H1 (cell line): ENCODE data around the gene TMEM107. TPM values are rescaled to one million over a fixed set of nuclear protein-coding genes. Genes with fewer than 3 reads are reported as not detected.

Experiments
- ASH2L ChIP-seq: fragments of 200-600, 300-600 bp; sonication (generic); IDR thresholded peaks from one replicate; pipeline ENCODE4 v1.7.1; 2017; ENCODE audit warnings: low read length
- BRCA1 ChIP-seq: IDR thresholded peaks from 2 replicates; pipeline ENCODE4 v1.6.1; 2012; ENCODE audit warnings: low read depth, low read length, improper control_type of control experiment
- CBX5 ChIP-seq: fragments of 300-800, 300-1000 bp; sonication (generic); IDR thresholded peaks from 2 replicates; pipeline ENCODE4 v1.7.1; 2016; ENCODE audit warnings: antibody characterized with exemption, low read length, low read depth
- CEBPB ChIP-seq: IDR thresholded peaks from 2 replicates; pipeline ENCODE4 v1.6.1; 2012; ENCODE audit warnings: low read depth, low read length
- EGR1 ChIP-seq: IDR thresholded peaks from 2 replicates; pipeline ENCODE4 v1.6.1; 2011; ENCODE audit warnings: low read depth, low read length, borderline replicate concordance
- EP300 ChIP-seq, 2 experiments: IDR thresholded peaks; 1 replicate in 1 of 2; 2 replicates in 1 of 2; pipeline ENCODE4 v1.6.1; 2011 to 2012; ENCODE audit warnings: low read depth in 2 of 2, low read length in 2 of 2, mild to moderate bottlenecking in 2 of 2, borderline replicate concordance in 1 of 2, inconsistent platforms in 1 of 2, moderate library complexity in 1 of 2
- EZH2 ChIP-seq: fragments of 200-600 bp; sonication (generic); IDR thresholded peaks from 2 replicates; pipeline ENCODE4 v1.7.1; 2012; ENCODE audit warnings: low read depth, mild to moderate bottlenecking, moderate library complexity, low read length, inconsistent platforms; ENCODE audit not compliant: severe bottlenecking
- MAFK ChIP-seq: IDR thresholded peaks from 2 replicates; pipeline ENCODE4 v1.6.1; 2012; ENCODE audit warnings: low read depth, mild to moderate bottlenecking, improper control_type of control experiment, low read length
- NRF1 ChIP-seq: IDR thresholded peaks from 2 replicates; pipeline ENCODE4 v1.6.1; 2011; ENCODE audit warnings: mild to moderate bottlenecking, low read depth, low read length, improper control_type of control experiment
- PHF8 ChIP-seq: fragments of 200-600 bp; sonication (generic); conservative IDR thresholded peaks from 2 replicates; pipeline ENCODE4 v1.7.1; 2012; ENCODE audit warnings: low read depth, mild to moderate bottlenecking, inconsistent platforms, low read length, moderate library complexity
- POLR2A ChIP-seq, 2 experiments: IDR thresholded peaks; 1 replicate in 1 of 2; 2 replicates in 1 of 2; pipeline ENCODE4 v1.6.1; 2011; ENCODE audit warnings: low read depth in 2 of 2, low read length in 2 of 2, mild to moderate bottlenecking in 2 of 2; ENCODE audit errors: control extremely low read depth in 1 of 2
- RBBP5 ChIP-seq: IDR thresholded peaks from 2 replicates; pipeline ENCODE4 v1.7.1; 2012; ENCODE audit warnings: low read depth, mild to moderate bottlenecking, inconsistent platforms, low read length, moderate library complexity, borderline replicate concordance
- SAP30 ChIP-seq: fragments of 300-600 bp; sonication (generic); IDR thresholded peaks from 2 replicates; pipeline ENCODE4 v1.7.1; 2012; ENCODE audit warnings: low read length, moderate library complexity, mild to moderate bottlenecking, inconsistent platforms; ENCODE audit not compliant: insufficient read depth, insufficient replicate concordance
- SIN3A ChIP-seq, 2 experiments: IDR thresholded peaks in 1 of 2; conservative IDR thresholded peaks in 1 of 2; 2 replicates each; pipeline ENCODE4 v1.6.1; 2011 to 2012; ENCODE audit warnings: low read length in 2 of 2, improper control_type of control experiment in 1 of 2, low read depth in 1 of 2, mild to moderate bottlenecking in 1 of 2
- SP1 ChIP-seq: IDR thresholded peaks from 2 replicates; pipeline ENCODE4 v1.6.1; 2011; ENCODE audit warnings: low read depth, low read length
- SP4 ChIP-seq: IDR thresholded peaks from 2 replicates; pipeline ENCODE4 v1.6.1; 2012; ENCODE audit warnings: low read length, inconsistent platforms
- TCF12 ChIP-seq: IDR thresholded peaks from 2 replicates; pipeline ENCODE4 v1.6.1; 2011; ENCODE audit warnings: low read depth, mild to moderate bottlenecking, low read length
- YY1 ChIP-seq: IDR thresholded peaks from 2 replicates; pipeline ENCODE4 v1.6.1; 2011; ENCODE audit warnings: low read depth, mild to moderate bottlenecking, low read length
- polyA plus RNA-seq, 7 experiments: library from polyadenylated mRNA; depleted of rRNA in 3 of 7; stranded (reverse) in 5 of 7; unstranded in 2 of 7; fragments of >200 nt in 5 of 7; fragments of 200-250 nt in 2 of 7; gene quantifications; 1 replicate in 5 of 7; 2 replicates in 1 of 7; 4 replicates in 1 of 7; pipeline versions ENCODE4 v1.2.1 to v1.2.3, GENCODE V29; 2011 to 2013; ENCODE audit warnings: missing spikeins in 2 of 7, mixed read lengths in 2 of 7
- total RNA-seq: library from RNA; stranded (reverse); fragmentation: NEBNext Ultra II Directional; extraction: Animal tissue kit (Norgen Biotek cat#: 25700); gene quantifications from 2 replicates; pipeline ENCODE4 v1.2.1, GENCODE V29; 2021
- TF ChIP-seq, protein P1 (sequence below), 3 experiments: IDR thresholded peaks; 1 replicate in 2 of 3; 2 replicates in 1 of 3; pipeline versions ENCODE4 v1.5.1 to v1.6.1; 2011; ENCODE audit warnings: low read length in 3 of 3, mild to moderate bottlenecking in 3 of 3, inconsistent platforms in 2 of 3, low read depth in 1 of 3, moderate library complexity in 1 of 3; ENCODE audit not compliant: insufficient read depth in 1 of 3; ENCODE audit errors: control extremely low read depth in 1 of 3
- TF ChIP-seq, protein P2 (sequence below): IDR thresholded peaks from 2 replicates; pipeline ENCODE4 v1.6.1; 2012; ENCODE audit warnings: inconsistent platforms

The TMEM107 gene
- total and polyA plus RNA-seq, 2 of the 8 experiments (the other 6 are each of a cell fraction or from before 2014, with no cell fraction given) = 17.3 to 21.5 TPM

DNA sequence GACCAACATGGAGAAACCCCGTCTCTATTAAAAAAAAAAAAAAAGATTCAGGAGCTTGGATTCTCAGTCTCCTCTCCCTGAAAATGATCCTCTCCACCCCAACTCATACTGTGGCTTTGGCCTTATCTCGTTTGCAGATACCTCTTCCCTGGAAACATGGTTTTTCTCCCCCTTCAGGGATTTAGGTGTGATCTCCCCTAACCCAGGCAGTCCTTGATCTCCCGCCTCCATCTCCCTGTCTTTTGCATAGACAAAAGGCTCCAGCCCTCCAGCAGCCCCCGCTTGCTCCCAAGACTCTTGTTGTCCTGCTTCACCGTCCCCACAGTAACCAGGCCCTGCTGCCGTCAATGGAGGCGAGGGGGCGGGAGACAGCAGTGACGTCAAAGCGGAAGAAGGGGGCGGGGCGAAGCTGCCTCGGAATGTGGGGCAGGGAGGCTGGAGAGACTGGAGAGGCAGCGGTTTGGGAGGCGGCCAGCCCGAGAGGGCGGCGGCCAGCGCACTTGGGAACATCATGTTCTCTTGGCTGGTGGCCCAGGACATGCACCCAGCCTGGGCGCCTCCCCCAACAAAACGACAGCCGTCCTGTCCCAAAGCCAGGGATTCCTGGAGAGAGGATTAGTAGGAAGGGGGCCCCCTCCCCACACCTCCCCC is 22.1 kb downstream of the TMEM107 start (continued):
- TF ChIP-seq, protein P1, sequence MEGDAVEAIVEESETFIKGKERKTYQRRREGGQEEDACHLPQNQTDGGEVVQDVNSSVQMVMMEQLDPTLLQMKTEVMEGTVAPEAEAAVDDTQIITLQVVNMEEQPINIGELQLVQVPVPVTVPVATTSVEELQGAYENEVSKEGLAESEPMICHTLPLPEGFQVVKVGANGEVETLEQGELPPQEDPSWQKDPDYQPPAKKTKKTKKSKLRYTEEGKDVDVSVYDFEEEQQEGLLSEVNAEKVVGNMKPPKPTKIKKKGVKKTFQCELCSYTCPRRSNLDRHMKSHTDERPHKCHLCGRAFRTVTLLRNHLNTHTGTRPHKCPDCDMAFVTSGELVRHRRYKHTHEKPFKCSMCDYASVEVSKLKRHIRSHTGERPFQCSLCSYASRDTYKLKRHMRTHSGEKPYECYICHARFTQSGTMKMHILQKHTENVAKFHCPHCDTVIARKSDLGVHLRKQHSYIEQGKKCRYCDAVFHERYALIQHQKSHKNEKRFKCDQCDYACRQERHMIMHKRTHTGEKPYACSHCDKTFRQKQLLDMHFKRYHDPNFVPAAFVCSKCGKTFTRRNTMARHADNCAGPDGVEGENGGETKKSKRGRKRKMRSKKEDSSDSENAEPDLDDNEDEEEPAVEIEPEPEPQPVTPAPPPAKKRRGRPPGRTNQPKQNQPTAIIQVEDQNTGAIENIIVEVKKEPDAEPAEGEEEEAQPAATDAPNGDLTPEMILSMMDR (IDR thresholded peaks at IDR 0.05; ENCODE audit: control extremely low read depth in 1 of 3, insufficient read depth in 1 of 3, low read depth in 1 of 3, low read length in 3 of 3) = no peak
- TF ChIP-seq SAP30 (peak; percentile 36), SP4 (no peak), CBX5 (no peak), BRCA1 (no peak), SP1 (peak; percentile 81; the same call in 1 of the 2 replicates), SIN3A (conservative IDR thresholded peaks at IDR 0.05 in 1 of 2, IDR thresholded peaks at IDR 0.05 in 1 of 2; ENCODE audit: low read depth in 1 of 2, low read length in 2 of 2) (peak; percentile 13 to 86; a peak in 3 of 4 replicates), EZH2 (no peak), MAFK (no peak), NRF1 (no peak), CEBPB (no peak), EGR1 (peak; percentile 86), YY1 (peak; percentile 75; the same call in 1 of the 2 replicates), RBBP5 (peak; percentile 74; the same call in 1 of the 2 replicates), EP300 (IDR thresholded peaks at IDR 0.05; ENCODE audit: borderline replicate concordance in 1 of 2, low read depth in 2 of 2, low read length in 2 of 2) (peak in 1 of 2 experiments; percentile 12; a peak in 1 of 3 replicates), POLR2A (IDR thresholded peaks at IDR 0.05; ENCODE audit: control extremely low read depth in 1 of 2, low read depth in 2 of 2, low read length in 2 of 2) (peak; percentile 36 to 68), TCF12 (no peak), ASH2L (peak; percentile 73), PHF8 (0 out of 2 replicates have a peak, but pooled peaks have one; percentile 36)
- TF ChIP-seq, protein P2, sequence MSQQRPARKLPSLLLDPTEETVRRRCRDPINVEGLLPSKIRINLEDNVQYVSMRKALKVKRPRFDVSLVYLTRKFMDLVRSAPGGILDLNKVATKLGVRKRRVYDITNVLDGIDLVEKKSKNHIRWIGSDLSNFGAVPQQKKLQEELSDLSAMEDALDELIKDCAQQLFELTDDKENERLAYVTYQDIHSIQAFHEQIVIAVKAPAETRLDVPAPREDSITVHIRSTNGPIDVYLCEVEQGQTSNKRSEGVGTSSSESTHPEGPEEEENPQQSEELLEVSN = peak; percentile 32; the same call in 1 of the 2 replicates
